ENCODE measurements around the gene ADCK2.
A peak's percentile ranks its signal among the peaks of the same experiment; 100 is the strongest.
"Not testable (repeated sequence)": the region's sequence is repeated elsewhere in the genome, so short reads cannot be mapped to it uniquely, and the experiment has no call there.

The ADCK2 gene

GRCh38 chr7:140672382-140673062, at the start of gene ADCK2:
Gene ADCK2 (plus strand): TSS chr7:140672945. CDS start chr7:140673331, 386 bp downstream.
- peak; percentile 44 for DNase-seq

- no peak for DNase-seq
Observed at GRCh38 chr7:140623980-140624379, 48.8 kb upstream of the ADCK2 start.

- no peak for DNase-seq
Observed at GRCh38 chr7:140624392-140625191, 48.2 kb upstream of the ADCK2 start.

- not testable (repeated sequence) for DNase-seq
Observed at GRCh38 chr7:140625192-140625558, 47.6 kb upstream of the ADCK2 start.

GRCh38 chr7:140625908-140626868, 46.6 kb upstream of the ADCK2 start:
- DNase-seq: peak; percentile 46

GRCh38 chr7:140631021-140631420, 41.7 kb upstream of the ADCK2 start:
- no peak for DNase-seq

- no peak for DNase-seq
Observed at GRCh38 chr7:140631602-140632001, 41.1 kb upstream of the ADCK2 start.

- DNase-seq: no peak
Observed at GRCh38 chr7:140635345-140635744, 37.4 kb upstream of the ADCK2 start.

GRCh38 chr7:140635816-140636215, 36.9 kb upstream of the ADCK2 start:
- DNase-seq: no peak

- DNase-seq: no peak
Observed at GRCh38 chr7:140637400-140637799, 35.3 kb upstream of the ADCK2 start.

GRCh38 chr7:140638173-140638791, 34.5 kb upstream of the ADCK2 start:
- DNase-seq: no peak

GRCh38 chr7:140639366-140640053, 33.2 kb upstream of the ADCK2 start:
- no peak for DNase-seq

- peak; percentile 19 for DNase-seq
Observed at GRCh38 chr7:140640060-140640637, 32.6 kb upstream of the ADCK2 start.

- peak; percentile 42 for DNase-seq
Observed at GRCh38 chr7:140640727-140641523, 31.8 kb upstream of the ADCK2 start, which contains the start of gene DENND2A. Gene DENND2A (minus strand): TSS chr7:140640813. CDS start chr7:140602397, 38,416 bp downstream.

GRCh38 chr7:140641524-140642195, 31.1 kb upstream of the ADCK2 start:
- DNase-seq: no peak

GRCh38 chr7:140643416-140643815, 29.3 kb upstream of the ADCK2 start:
- DNase-seq: no peak

- DNase-seq: not testable (repeated sequence)
Observed at GRCh38 chr7:140644761-140645160, 28.0 kb upstream of the ADCK2 start.

GRCh38 chr7:140645166-140645900, 27.4 kb upstream of the ADCK2 start:
- no peak for DNase-seq

- DNase-seq: peak; percentile 4
Observed at GRCh38 chr7:140646931-140647647, 25.7 kb upstream of the ADCK2 start.

Data from NCI-H774 (cell line).